ENCODE results near the gene PRKN.

The PRKN gene

DNA sequence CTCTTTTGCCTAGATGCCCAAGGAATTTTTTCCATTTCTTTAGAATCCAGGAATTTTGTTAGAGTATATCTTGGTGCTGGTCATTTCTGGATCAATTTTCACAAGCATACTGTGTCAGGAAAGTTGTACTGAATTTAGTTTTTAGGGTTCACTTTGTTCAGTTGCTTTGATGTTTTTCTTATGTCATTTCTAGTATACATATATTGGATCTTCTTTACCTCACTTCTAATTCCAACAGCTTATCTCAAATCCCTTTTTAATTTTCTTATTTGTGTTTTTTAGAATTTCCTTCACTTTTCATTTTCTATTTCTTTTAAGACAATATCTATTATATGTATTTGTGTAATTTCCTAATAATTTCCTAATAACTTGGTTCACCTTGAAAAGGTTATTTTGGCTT, 1172.7 kb downstream of the PRKN start:
- no peak for DNase-seq (ENCODE audit: low read depth, low spot score)

GRCh38 chr6:161549977-161550655, 1177.5 kb downstream of the PRKN start:
- DNase-seq (ENCODE audit: low read depth, low spot score), result no peak

- DNase-seq (ENCODE audit: low read depth, low spot score), result no peak
These were observed 1178.8 kb downstream of the PRKN start for GRCh38 chr6:161548713-161549296.

- no peak for DNase-seq (ENCODE audit: low read depth, low spot score)
These were observed 1179.9 kb downstream of the PRKN start for GRCh38 chr6:161547617-161548016.

- DNase-seq (ENCODE audit: low read depth, low spot score), result no peak
These were observed 1180.9 kb downstream of the PRKN start for GRCh38 chr6:161546632-161547031.

- no peak for DNase-seq (ENCODE audit: low read depth, low spot score)
These were observed 1181.8 kb downstream of the PRKN start for GRCh38 chr6:161545741-161546140.

DNA sequence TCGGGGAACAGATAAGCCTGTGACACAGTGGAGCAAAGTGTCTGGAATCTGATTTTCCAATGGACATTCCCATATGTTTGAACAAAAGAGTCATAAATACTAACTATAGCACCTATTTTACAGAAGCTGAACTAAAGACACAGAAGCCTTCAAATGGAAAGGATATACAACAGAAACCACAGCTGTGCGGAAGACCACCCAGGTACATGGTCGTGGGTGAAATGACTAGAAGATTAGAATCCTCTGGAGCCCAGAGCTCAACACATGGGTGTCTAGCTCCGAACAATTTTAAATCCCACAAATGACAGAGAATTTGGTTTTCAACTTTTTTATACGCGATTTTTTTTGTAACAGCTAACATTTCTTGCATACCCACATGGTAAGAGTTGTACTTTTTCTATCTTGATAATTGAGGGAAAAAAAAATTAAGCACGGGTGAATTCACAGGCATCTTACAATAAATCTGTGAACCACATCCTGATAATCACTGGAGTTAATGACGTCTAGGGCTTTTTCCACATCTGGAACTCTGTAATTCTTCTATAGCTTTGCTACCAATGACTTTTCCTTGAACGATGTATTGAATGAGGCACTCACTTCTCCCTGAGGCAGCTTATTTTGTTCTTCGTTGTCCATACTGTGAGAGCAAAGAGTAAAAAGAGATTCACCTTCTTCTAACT, 1182.6 kb downstream of the PRKN start:
- DNase-seq (ENCODE audit: low read depth, low spot score), result peak; percentile 38

DNA sequence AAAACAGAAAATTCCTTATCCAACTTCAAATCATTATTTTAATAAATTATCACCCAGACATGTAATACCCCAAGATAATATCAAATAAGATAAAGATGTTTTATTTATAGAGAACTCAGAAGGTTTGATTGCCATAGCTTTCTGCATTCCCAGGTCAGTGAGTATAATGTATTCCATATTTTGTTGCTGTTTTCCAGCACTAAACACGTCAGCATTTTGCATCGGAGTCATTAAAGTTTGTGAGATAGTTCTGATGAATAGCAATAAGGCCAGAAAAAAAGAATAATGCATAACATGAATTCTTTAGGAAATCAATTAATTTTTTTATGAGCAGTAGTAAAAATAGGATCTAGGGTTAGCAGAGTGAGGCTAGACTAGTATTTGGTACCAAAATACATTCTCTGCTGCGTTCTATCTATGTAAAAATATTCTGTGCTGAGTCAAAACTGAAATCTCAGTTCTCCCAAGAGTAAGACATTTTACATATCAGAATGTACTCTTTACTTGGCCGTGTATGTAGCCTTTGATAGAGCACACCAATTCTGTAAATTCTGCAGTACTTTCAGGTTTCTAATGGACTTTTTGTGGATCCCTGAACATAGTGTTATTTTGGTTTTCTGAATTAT, 1183.8 kb downstream of the PRKN start:
- DNase-seq (ENCODE audit: low read depth, low spot score), result no peak

DNA sequence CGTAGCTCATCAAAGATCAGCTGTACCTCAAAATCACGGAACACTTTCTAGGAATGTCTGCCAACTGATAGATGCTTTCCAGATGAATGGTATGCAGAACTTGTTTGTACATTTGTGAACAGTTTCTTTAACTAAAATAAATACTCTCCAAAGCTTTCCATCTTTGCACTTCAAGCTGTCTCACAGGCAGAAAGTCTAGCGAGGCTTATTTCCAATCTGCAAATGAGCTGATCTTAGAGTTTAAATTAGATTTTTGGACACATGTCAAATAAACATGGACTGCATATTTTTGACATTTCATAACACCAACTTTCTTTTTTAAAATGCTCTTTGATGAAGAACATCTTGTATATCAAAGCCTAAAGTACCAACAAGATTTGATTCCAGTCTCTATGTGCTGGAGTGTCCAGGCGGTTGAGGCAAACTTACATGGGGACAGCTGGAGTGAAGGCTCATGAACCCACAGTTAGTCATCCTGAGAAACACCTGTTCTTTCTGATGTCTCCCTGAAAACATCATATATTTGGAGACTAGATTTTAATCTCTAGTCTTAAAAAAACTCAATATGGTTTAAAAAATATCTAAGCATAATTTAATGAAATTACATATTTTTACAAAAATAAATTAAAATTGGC, 1185.1 kb downstream of the PRKN start:
- DNase-seq (ENCODE audit: low read depth, low spot score), result no peak

- DNase-seq (ENCODE audit: low read depth, low spot score), result no peak
These were observed 1187.0 kb downstream of the PRKN start for GRCh38 chr6:161540532-161540931.

DNA sequence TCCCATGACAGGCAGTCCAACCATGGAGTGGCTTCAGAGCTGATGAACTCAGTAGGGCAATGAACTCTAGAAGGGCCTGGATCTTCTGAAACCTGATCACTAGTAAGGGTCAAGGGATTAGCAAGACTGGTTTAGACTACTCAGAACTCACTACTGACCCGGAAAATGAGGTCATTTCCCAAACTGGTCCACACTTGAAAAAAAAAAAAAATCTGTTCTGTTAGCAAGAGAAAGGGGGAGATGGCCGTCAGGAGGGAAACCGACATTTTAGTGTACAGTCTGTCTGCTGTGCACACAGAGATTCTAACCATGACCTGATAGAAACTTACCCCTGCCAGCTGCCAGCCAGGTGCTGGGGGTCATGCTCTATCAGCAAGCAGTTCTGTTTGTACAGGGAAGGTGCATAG, 1191.3 kb downstream of the PRKN start:
- no peak for DNase-seq (ENCODE audit: low read depth, low spot score)

DNA sequence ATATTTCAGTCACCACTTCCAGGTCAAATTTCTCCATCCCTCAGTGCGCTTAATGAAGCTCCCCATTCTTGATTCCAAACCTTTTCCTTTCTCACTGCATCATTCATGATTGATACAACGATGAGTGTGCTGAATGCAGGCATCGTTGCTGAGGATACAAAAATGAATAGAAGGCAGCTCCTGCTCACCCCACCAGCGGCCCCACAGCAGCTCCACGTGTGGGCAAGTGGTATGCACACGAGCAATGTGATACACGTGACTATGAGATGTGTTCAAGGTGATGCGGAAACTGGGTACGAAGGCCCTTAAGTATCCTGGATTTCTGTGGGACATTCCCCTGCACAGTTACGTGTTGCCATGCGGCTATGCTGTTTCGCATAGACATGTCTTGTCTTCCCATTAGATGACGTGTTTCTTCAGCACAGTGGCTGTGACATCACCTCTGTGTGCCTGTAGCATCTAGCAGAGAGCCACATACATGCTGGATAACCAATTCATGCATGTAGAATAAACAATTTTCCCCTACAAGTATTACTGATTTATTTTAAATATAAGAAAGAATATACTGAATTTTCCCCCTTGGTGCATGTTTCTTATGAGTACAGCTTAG, 1193.2 kb downstream of the PRKN start:
- DNase-seq (ENCODE audit: low read depth, low spot score), result no peak

DNA sequence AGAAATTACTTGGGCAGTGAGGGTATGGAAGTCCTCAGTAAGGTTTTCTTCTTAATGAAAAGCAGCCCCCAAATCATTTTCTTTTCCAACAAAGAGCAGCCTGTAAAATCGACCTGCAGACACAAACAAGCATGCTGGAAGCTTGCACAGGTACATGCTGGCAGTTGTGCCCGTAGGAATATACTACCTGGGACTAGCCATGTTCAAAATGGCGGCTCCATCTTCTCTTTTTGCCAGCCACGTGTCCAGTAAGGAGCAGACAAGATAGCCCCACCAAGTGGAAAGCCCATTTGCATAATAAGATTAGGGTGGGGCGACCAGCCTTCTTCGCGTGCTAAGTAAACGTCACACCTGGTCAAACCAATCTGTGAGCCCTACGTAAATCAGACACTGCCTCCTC, 1194.3 kb downstream of the PRKN start:
- no peak for DNase-seq (ENCODE audit: low read depth, low spot score)

GRCh38 chr6:161532536-161532935, 1195.0 kb downstream of the PRKN start:
- DNase-seq (ENCODE audit: low read depth, low spot score), result no peak

- DNase-seq (ENCODE audit: low read depth, low spot score), result no peak
These were observed 1200.8 kb downstream of the PRKN start for GRCh38 chr6:161526794-161527193.

GRCh38 chr6:161523362-161523761, 1204.2 kb downstream of the PRKN start:
- DNase-seq (ENCODE audit: low read depth, low spot score), result no peak

- DNase-seq (ENCODE audit: low read depth, low spot score), result no peak
These were observed 1205.3 kb downstream of the PRKN start for GRCh38 chr6:161522276-161522675.

- DNase-seq (ENCODE audit: low read depth, low spot score), result no peak
These were observed 1216.0 kb downstream of the PRKN start for GRCh38 chr6:161511447-161512095.

DNA sequence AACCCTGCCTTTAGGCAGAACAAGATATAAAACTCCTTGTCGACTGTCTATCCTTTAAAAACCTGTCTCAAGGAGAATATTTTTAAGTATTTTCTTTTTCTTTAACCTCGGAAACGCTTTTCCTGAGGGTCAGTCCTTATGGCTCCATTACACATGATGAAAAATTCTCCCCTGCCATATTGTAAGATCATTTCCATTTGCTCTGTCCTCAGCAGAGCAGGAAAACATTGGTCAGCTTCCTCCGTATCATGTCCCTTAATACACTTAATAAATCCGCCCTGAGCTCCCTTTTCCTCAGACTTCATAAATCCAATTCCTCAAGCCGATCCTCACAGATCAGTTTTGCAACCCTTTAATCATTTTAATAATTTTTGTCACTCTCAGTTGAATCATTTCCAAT, 1219.2 kb downstream of the PRKN start:
- no peak for DNase-seq (ENCODE audit: low read depth, low spot score)

DNA sequence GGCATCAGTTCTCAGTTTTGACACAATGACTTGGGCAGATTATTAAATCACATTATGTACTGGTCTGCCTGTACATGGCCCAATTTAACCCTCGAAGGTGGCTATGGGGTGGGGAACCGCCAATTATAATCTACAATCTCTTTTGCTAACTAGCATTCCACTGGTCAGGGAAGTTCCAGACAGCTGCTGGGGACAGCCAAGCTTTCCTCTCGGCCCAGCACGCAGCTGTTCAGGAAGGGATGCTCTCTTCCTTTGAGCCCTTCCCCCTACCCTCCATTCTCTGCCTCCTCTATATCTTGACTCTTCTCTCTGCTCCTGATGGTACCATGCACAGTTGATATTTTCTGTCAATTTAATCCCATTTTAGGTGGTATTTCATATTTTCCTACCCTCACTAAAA, 1220.2 kb downstream of the PRKN start:
- no peak for DNase-seq (ENCODE audit: low read depth, low spot score)

GRCh38 chr6:161503570-161503969, 1224.0 kb downstream of the PRKN start:
- no peak for DNase-seq (ENCODE audit: low read depth, low spot score)
